Urothelium cell line (cell line): Measurements from ENCODE around the gene SNCB.

Experiments used
- DNase-seq: peaks from one replicate; pipeline ENCODE4 v3.0.0; 2011; ENCODE audit warnings: low spot score, mixed read lengths
- FAIRE-seq: peaks from 2 replicates; lab custom pipeline; 2011; peaks lifted over from hg19 to GRCh38; lab: Jason Lieb, UNC

Gene SNCB

DNA sequence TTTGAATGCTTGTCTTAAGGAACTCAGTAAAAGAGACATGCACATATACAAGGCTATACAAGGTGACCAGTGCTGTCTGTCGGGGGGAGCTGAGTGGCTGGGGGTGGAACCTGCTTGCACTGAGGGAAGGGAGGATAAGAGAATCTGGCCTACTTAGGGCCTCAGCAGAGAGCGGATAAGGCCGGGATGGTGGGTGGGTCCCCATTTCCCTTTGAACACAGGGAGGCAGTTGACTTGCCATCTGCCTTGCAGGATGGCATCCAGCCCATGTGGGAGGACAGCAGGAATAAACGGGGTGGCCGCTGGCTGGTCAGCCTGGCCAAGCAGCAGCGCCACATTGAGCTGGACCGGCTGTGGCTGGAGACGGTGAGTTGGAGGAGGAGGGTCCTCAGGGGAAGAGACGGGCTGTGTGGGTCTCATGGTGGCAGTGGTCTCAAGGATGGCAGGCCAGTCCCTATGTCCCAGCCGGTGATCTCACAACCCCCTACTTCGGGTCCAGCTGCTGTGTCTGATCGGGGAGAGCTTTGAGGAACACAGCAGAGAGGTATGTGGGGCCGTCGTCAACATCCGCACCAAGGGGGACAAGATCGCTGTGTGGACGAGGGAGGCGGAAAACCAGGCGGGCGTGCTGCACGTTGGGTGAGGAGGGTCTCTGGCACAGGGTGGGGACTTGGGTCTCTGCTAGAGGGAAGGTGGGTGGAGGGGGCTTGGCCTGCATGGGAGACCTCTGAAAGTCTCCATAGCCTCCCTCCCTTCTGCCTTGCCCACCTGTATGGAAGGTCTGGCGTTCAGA lies 14.7 kb upstream of the SNCB start:
- FAIRE-seq: no peak
- no peak for DNase-seq

- FAIRE-seq: no peak
- DNase-seq: no peak
These were observed 14.0 kb upstream of the SNCB start for GRCh38 chr5:176644294-176644693.

GRCh38 chr5:176643491-176644219 lies 13.3 kb upstream of the SNCB start:
- FAIRE-seq (no peak), DNase-seq (no peak)

DNA sequence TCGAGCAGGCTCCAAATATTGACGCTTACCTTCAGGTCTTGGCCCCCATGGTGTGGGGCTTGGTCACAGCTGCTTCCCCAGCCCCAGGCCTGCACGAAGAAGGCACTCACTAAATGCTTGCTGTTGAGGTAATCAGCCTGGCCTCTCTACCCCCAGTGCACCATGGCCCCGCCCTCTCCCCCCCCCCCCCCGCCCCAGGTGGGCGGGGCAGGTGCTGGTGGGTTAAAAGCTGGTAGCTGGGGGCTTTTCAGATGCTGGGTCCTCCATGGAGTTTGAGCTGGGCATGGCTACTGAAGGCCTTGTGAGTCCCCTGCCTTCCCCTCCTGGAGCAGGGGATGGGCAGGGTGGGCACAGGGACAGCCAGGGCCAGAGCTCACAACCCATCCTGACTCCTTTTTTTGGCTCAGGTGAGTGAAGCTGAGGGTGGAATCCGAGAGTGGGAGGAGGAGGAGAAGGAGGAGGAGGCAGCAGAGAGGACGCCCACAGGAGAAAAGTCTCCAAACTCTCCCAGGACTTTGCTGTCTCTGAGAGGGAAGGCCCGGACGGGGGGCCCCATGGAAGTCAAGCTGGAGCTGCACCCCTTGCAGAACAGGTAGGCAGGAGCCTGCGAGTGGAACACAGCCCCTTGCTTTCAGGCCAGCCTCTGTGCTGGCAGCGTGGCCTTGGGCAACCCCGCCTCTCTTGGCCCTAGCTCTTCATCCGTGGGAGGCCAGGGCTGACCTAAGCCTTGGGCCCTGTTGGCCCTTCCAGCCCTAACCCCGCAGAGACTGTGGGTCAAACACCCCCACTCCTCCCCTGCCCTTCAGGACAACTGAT lies 12.5 kb upstream of the SNCB start:
- FAIRE-seq: no peak
- no peak for DNase-seq

- DNase-seq (no peak), FAIRE-seq (no peak)
These were observed 10.3 kb upstream of the SNCB start for GRCh38 chr5:176640616-176641015.

DNA sequence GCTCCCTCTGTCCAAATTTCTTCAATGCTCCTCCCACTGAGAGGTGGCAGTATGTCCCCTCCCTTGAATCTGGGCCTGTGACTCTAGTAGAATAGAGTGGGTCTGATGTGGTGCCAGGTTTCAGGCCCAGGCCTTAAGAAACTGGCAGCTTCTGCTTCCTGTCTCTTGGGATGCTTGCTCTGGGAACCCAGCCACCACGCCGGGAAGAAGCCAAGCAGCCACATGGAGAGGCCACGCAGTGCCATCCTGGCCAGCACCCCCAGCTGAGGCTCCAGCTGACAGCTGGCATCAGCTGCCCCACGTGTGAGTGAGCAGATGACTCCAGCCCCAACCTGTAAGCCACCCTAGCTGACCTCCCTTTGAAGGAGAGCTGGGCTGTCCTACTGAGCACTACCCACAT lies 9.6 kb upstream of the SNCB start:
- DNase-seq (no peak), FAIRE-seq (no peak)

DNA sequence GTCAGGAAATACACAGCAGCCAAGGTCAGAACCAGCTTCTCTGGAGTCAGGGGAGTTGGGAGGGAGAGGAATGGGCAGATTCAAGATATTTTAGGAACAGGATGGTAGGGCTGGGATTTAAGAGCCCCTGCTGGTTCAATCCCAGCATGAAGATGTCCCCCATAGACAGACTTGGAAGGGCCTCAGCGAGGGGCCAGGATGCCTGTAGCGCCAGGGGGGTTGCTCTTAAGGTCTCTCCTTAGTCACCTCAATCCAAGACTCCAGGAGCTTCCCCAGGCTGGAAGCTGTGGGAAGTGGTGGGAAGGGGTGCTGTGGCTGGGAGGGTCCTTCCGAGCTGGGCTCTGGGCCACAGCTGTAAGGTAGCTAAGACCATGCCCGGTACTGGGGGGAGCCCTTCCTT lies 8.9 kb upstream of the SNCB start:
- DNase-seq: no peak
- no peak for FAIRE-seq

DNA sequence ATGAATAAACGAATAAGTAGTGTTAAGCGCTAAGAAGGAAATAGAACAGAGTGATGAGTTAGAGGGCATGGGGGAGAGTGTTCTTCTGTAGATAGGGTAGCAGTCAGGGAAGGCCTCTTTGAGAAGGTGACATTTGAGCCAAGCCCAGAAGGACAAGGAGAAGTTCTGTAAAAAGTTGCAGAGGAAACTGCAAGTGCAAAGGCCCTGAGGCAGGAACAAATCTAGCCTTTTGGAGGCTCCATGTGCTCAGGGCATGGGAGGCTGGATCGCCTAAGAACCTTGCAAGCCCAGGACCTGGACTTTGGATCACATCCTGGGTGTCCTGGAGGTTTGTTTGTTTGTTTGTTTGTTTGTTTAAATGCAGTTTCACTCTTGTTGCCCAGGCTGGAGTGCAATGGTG lies 8.1 kb upstream of the SNCB start:
- FAIRE-seq (no peak), DNase-seq (no peak)

- FAIRE-seq: no peak
These were observed 7.2 kb upstream of the SNCB start for GRCh38 chr5:176637556-176637955.

GRCh38 chr5:176636426-176636825 lies 6.1 kb upstream of the SNCB start:
- DNase-seq: no peak
- peak; percentile 78 for FAIRE-seq

More at GRCh38 chr5:176637556-176637955, 7.2 kb upstream of the SNCB start:
- DNase-seq: no peak

DNA sequence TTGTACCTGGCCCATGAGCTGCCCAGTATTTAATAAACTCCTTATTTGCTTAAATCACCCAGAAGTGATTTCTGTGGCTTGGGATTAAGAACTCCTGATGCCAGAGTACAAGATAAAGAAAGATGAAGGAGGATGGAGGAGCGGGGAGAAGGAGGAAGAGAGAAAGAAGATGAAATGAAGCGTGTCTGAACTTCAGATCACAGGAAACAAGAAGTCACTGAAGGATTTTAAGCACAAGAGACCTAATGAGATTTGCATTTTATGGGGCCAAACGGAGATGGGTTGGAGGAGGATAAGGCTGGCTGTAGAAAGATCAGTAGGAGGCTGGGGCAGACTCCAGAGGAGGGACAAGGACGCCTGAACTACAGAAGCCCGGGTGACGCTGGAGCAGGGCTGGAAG lies 3.3 kb upstream of the SNCB start:
- no peak for FAIRE-seq
- no peak for DNase-seq

DNA sequence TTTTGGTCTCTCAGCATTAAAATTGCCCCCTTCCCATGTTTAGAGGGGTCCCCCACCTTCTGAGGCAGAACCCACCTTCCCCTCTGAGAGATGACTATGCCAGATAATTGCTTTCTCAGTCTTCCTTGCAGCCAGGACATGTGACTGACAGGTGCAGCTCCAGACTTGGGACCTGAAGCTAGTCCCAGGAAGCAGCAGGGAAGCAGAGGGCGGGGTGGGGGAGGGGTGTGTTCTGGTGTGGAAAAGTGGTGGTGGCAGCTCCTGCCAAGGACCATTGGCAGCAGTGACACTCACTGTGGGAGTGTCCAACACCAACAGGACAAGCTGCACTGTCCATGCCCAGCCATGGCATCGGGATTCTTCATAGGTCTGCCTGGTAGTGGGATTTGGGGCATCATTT lies 2.4 kb upstream of the SNCB start:
- no peak for FAIRE-seq

GRCh38 chr5:176631383-176632200 lies 1.3 kb upstream of the SNCB start:
- no peak for DNase-seq
- FAIRE-seq: peak; percentile 44

More for the DNA sequence above, 2.4 kb upstream of the SNCB start:
- DNase-seq: no peak

- FAIRE-seq: no peak
- no peak for DNase-seq
These were observed 418 bp upstream of the SNCB start for GRCh38 chr5:176630681-176631222.

- FAIRE-seq: no peak
- no peak for DNase-seq
These were observed 949 bp downstream of the SNCB start for GRCh38 chr5:176629317-176629852.

DNA sequence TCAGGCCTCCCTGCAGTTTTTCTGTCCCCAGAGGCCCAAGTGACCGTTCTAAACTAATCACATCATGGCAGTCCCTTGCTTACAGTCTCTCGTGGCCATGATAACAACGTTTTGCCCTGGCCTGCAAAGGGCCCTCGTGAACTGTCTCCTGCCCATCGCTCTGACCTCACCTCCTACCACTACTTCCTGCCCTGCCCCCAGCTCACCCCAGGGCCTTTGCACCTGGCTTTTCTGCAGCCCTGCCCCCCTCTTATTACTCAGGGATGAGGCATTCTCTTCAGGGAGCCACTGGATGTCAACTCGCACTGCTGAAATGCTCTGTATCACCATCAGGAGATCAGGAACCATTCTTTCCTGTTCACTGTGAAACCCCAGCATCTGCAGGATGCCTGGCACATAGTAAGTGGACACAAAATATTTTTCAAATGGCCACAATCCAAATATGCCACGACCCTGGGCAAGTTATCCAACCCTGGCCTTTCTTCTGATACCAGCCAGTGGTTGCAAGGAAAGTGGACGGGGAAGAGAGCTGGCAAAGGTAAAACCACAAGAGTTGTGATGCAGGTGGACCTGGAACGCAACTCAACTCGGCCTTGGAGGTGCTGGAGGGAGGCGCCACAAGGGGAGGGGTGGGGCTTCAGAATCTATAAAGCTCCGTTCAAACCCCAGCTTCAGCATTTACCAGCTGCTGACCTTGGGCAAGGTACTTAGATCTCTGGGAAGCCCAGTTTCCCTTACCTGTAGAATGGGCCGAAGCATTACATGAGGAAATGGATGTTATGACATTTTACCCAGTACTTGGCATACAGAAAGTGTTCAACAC lies 1.7 kb downstream of the SNCB start:
- DNase-seq: no peak
- peak; percentile 62 for FAIRE-seq

GRCh38 chr5:176627582-176627981 lies 2.8 kb downstream of the SNCB start:
- DNase-seq: no peak
- no peak for FAIRE-seq

DNA sequence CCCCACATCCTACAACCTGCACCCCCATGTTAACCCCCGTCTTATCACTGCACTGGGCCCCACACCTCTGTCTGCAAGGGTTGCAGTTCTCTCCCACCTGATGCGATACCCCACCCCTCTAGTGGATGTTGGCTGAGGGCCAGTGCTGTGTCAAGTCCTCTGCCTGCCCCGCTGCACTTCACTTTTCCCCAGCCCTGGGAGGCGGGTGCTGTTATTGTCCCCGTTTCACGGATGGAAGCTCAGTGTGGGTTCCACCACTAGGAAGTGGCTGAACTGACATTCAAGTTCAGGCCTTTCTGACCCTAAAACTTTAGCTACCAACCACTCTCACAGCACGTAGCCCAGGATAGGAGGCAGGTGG lies 3.5 kb downstream of the SNCB start:
- DNase-seq (no peak), FAIRE-seq (no peak)
